ENCODE results near the gene GLI3.

Gene GLI3

GRCh38 chr7:41955893-41956675 is 280.9 kb downstream of the GLI3 start:
- DNase-seq, result no peak

- no peak for DNase-seq
Measured at GRCh38 chr7:41955451-41955850, 281.6 kb downstream of the GLI3 start.

DNA sequence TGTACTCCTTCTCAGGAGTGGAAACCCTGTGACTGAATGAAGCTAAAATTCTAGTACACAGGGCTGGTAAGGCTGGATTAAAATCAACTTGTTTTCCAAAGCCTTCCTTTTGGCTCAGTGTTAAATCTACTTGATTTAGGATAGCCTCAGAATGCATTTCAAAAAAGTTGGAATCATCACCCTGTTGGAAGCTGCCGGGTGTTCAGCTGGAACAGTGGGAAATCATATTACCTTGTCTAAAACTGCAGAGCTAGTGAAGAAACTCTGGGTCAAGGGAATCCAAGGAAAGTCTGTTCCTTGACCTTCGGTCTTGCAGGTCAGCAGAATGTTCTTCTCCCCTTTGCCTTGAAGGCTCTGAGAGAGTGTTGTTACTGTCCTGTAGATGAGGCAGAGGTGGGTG is 282.0 kb downstream of the GLI3 start:
- DNase-seq, result no peak

DNA sequence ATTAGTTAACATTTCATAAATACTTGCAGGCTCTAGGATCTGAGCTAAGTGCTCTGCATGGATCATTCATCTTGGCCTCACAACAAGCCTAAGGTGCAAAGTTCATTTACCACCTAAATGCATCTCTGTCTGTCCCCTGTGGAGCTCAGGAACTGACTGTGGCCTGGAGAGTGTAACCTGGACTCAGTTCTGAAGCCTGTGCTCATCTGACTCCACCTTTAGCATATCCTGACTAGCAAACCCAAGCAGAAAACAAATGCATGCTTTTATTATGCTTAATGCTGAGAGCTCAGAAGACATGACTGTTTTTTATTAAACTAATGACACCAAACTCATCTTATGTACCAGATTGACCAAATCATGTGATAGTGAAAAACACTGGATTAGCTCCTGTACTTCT is 288.5 kb downstream of the GLI3 start:
- DNase-seq, result no peak

DNA sequence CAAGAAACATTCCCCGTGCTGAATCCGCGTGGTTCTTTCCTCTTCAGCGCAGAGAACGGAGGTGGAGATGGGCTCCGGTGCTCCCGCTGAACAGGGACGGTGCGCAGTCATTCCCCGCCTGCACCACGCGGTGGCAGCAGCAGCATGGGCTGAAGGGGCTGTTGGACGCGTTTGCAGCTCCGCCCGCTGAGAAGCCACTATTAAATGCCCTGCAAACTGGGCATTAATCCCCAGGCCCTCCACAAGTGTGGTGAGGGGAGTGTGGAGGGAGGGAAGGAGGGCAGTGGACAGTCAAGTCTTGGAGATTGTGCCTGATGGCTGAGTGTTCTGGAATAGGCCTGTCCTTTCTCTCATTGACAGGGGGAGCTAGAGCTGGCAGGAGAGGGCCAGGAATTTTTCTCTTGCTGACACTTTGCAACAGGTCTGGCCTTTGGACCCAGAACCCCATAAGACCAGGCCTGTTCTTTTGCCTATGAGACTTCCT is 293.9 kb downstream of the GLI3 start:
- DNase-seq, result peak; percentile 3

DNA sequence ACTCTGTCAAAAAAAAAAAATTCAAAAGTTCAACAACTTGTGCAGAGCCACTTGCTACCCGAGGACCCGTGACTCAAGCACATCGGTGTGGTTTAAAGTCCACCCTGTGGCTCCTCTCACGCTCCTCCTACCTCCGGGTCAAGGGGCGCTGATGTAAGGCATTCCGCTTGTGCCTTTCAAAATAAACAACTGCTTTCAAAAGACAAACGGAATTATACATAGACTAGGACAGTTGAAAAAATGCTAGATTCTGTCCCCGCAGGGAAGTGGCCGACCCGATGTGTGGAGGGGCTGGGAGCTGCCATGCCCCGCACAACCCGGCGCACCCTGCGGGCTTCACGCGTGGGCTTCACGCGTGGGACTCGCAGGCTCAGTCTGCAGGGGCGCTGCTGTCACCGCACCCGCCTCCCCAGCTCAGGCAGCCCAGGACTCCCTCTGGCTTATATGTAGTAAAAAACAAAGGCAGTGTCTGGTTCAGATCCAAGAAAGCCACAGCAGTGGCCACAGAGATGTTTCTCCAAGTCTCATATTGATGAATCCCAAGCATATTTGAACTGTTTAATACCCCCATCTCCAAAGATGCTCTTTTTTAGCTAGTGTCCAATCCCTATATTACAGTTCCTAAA is 294.4 kb downstream of the GLI3 start:
- DNase-seq, result no peak

- DNase-seq, result peak; percentile 54
Measured at GRCh38 chr7:41940760-41941343, 296.2 kb downstream of the GLI3 start.

DNA sequence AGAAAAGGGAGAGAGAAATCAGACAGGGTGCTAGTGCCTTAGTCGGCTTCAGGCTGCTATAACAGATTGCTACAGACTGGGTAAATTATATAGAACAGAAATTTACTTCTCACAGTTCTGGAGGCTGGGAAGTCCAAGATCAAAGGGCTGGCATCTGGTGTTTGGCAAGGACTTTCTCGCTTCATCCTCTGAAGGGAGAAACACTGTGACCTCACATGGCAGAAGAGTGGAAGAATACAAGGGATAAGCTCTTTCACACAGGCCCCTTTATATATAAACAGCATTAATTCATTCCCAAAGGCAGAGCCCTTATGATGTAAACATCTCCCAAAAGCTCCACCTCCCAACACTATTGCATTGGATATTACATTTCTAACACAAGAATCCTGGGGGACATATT is 298.6 kb downstream of the GLI3 start:
- DNase-seq, result no peak

GRCh38 chr7:41933427-41933826 is 303.6 kb downstream of the GLI3 start:
- DNase-seq, result no peak

DNA sequence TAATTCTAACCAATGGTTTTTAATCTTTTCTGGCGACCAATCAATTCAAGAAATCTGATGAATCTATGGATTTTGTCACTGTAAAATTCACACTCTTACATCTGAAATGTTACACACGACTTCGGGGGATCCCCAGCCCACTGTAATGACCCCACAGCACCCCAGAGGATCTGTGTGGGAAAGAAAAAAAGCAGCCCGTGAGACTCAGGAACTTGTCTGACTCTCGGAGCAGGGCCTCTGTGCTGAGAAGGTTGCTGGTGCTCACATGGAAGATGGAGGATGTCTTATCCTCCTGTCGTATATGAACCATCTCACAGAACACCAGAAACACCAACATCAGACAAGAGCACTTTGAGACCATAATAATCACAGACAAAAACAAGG is 305.8 kb downstream of the GLI3 start:
- no peak for DNase-seq

GRCh38 chr7:41930538-41931262 is 306.3 kb downstream of the GLI3 start:
- no peak for DNase-seq

DNA sequence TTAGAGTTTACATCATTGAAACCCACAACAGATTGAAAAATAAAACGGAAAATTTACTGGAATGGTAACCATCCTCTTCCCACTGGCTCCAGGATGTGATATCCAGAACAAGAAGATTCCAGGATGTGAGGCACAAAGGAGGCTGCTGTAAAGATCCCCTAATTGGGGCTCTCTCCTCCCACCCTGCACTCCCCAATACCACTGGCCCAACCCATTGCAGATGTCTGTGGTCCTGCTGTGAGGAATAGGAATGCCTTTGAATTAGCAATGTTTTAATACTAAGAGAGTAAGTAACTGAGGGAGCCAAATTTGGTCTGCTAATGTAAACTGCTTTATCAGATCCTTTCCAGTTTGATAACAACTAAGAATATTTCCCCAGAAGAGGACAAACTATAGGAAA is 308.2 kb downstream of the GLI3 start:
- DNase-seq, result no peak

DNA sequence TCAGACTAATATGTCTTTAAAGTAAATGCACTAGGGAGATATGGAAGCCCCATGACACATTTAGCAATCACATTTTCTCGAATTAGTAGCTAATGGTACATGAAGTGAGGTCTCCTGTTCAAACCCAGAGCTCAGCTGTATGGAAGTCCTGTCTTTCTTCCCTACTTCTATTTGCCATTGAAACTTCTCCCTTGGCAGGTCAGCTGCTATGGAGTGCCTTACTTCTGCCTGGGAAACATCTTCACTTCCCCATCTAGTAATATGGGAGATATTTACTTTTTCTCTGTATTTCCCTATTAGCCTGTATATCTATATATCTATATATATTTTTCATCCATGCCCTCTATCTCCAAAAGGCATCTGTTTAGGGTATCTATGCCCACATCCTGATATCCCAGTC is 308.8 kb downstream of the GLI3 start:
- DNase-seq, result no peak

DNA sequence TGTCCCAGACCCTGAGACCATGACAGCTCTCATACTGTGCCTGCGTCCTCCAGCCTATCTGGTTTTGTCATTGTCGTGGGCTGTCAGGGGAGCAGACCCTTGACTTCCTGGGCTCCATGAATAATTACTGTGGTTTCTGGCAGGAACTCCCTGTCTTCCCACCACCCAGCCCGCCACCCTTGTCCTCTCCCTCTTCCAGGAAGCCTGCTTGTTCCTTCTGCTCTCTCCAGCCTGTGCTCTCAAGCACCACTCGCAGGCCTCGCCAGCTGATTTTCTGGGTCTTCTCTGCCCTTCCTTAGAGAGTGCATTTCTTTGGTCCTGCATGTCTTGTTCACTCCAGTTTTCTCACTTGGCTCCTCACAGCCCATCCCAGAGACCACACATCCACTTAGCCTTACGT is 309.6 kb downstream of the GLI3 start:
- DNase-seq, result no peak

DNA sequence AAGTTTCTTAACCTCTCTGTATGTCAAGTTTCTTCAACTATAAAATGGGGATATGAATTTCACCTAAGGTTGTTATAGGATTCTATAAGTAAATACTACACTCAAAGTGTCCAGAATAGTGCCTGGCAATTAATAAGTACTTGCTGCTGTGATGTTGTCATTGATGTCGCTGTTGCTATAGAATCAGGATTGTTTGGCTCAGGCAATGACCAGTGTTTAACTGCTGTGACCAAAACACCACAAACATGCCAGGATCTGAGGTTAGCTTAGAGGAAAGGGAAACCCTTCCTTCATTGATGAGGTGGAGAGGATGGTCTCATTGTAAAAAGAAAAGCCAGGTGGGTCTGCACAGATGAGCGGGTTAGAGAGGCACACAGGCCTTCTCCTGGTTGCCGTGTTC is 311.1 kb downstream of the GLI3 start:
- DNase-seq, result no peak

GRCh38 chr7:41924796-41925195 is 312.2 kb downstream of the GLI3 start:
- no peak for DNase-seq

DNA sequence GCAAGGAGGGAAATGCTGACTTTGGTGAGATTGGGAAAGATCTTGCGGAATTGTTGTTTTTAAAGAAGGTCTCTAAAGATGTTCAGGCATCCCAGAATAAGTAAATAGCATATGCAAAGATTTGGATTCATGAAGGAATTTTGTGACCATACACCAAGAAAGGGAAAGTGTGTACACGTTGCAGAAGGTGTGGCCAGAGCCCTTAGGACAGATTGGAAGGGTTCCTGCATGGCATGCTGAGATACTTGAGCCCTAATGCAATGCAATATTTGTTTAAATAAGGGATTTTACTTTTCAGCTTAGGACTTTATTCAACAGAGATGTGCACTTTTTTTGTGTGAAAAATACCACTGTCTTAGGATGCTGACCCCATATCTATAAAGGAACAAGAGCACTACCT is 314.6 kb downstream of the GLI3 start:
- no peak for DNase-seq

- no peak for DNase-seq
Measured at GRCh38 chr7:41921453-41921981, 315.5 kb downstream of the GLI3 start.

DNA sequence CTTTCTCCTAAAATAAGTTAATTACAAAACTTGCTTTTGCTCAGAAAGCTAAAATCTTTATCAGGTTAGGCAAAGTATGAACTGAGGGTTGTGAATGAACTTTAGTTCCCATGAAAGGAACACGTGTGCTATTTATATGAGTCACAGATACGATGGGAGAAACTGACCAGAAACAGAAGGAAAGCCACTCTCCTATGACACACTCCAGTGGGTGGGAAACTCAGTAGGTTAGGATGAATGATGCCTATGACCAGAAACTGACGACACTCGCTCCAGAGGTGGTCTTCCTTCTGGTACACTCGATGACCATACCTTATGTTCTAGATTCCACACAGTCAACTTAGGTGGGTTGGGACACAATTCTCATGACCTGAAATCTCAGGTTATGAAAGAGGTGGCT is 318.4 kb downstream of the GLI3 start:
- DNase-seq, result no peak

GRCh38 chr7:41916450-41916927 is 320.5 kb downstream of the GLI3 start:
- DNase-seq, result no peak

GRCh38 chr7:41915871-41916270 is 321.1 kb downstream of the GLI3 start:
- no peak for DNase-seq

GRCh38 chr7:41912851-41913567 is 324.0 kb downstream of the GLI3 start:
- no peak for DNase-seq

DNA sequence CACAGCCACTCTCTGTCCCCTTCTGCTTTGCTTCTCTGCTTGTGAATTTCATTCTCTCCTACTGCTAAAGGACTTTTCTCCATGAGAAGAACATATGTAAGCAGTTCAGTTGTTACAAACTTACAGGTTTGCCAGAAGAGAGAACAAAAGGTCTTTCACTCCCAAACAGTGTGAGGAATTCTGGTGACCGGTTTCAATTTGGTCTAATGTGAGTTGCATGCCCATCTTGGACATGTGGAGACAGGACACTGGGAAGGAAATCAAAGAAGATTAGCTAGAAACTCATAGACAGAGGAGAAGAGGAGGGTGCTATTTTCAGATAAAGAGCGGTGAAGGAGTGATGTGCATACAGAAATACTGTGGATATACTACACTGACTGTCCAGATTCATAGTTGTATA is 324.6 kb downstream of the GLI3 start:
- no peak for DNase-seq
